Right lobe of liver (tissue), 4 donors: ENCODE data around the gene ANO7.

Experiments used
- CTCF ChIP-seq, 4 donors: fragments of 200-600 bp in 3 of 4; fragments of 450-650 bp in 1 of 4; IDR thresholded peaks; one replicate each; pipeline versions ENCODE4 v1.5.1 to v1.8.0; 2016 to 2022; ENCODE audit warnings: antibody characterized with exemption in 4 of 4, mild to moderate bottlenecking in 2 of 4
- POLR2A ChIP-seq: fragments of 450-650 bp; IDR thresholded peaks from one replicate; pipeline ENCODE4 v1.6.1; 2017; ENCODE audit warnings: antibody characterized with exemption, mild to moderate bottlenecking
- donor health status: DM: no; HTN: no; CAD: no.
- donor health status: DM: no; HTN: no; CAD: no.
- donor health status: DM: no; HTN: yes; CAD: no.

GRCh38 chr2:241242306-241242705 lies 53.8 kb downstream of the ANO7 start:
- TF ChIP-seq CTCF (IDR thresholded peaks at IDR 0.05): no peak
- TF ChIP-seq POLR2A: no peak
